ENCODE measurements around the gene FASTK. TPM values are rescaled to one million over a fixed set of nuclear protein-coding genes. Genes with fewer than 3 reads are reported as not detected.
"Not testable (repeated sequence)": the region's sequence is repeated elsewhere in the genome, so short reads cannot be mapped to it uniquely, and the experiment has no call there.

Gene FASTK
- total and polyA plus RNA-seq, 12 donors = 65.0 to 246 (median 77.1) TPM

DNA sequence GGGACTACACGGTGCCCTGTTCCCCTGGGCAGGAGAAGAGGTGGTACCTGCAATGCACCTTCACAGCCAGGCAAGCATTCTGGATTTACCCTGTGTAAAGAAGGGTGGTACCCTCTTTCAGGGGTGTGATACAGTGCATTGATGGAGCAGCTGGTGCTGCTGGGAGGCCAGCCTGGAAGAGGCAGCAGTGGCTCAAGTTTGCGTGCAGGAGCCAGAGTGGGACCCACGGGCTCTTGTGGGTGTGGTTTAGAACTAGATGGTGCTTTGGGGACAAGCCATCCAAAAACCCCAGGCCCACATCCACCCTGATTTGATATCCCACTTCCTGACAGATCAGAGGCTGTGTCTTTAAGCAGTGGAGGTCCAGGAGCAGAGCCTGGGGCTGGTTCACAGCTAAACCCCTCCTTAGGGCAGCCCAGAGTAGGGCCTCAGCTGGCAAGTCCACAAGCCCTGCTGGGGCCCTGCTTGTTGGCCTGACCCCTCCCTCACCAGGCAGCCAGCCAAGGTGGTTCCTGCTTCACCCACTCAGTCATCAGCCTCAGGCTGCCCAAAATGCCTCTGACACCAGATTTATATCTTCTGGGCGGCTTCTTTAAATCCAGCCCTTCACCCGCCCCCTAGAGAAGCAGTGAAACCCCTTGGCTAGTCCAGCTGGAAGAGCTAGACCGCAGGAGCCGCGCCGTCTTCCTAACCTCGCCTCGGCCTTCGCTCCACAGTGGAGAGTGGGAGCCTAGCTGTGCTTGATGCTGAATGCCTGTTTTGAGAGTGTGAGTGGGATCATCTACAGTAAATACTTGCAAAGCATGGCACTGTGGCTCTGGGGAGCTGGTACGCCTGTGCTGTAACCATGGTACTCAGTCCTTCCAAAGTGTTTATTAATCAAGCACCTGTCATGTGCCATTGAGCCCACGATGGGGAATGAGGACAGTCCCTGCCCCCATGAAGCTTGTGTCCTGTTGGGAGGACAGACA is 33.7 kb downstream of the FASTK start:
- no peaks in the 10 kb centered on the region for H3K9me3 ChIP-seq
- H3K27ac ChIP-seq = no peak overlapping the region
- H3K36me3 ChIP-seq = peaks cover 0 to 42% (median 0%) of the 10 kb centered on the region in 9 donors
- intact Hi-C loops (cut with DNase I) = loop anchor here in 1 of 10 donors (10.0 kb wide), 1 partner anchor 58 kb away; no protein-coding TSS in a partner anchor
- TF ChIP-seq, protein P1, sequence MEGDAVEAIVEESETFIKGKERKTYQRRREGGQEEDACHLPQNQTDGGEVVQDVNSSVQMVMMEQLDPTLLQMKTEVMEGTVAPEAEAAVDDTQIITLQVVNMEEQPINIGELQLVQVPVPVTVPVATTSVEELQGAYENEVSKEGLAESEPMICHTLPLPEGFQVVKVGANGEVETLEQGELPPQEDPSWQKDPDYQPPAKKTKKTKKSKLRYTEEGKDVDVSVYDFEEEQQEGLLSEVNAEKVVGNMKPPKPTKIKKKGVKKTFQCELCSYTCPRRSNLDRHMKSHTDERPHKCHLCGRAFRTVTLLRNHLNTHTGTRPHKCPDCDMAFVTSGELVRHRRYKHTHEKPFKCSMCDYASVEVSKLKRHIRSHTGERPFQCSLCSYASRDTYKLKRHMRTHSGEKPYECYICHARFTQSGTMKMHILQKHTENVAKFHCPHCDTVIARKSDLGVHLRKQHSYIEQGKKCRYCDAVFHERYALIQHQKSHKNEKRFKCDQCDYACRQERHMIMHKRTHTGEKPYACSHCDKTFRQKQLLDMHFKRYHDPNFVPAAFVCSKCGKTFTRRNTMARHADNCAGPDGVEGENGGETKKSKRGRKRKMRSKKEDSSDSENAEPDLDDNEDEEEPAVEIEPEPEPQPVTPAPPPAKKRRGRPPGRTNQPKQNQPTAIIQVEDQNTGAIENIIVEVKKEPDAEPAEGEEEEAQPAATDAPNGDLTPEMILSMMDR (IDR thresholded peaks at IDR 0.05) = no peak
- H3K4me1 ChIP-seq = peaks cover 3 to 16% (median 9%) of the 10 kb centered on the region in 9 donors
- H3K27me3 ChIP-seq = peaks cover 0 to 15% (median 0%) of the 10 kb centered on the region in 7 donors
- ATAC-seq (no peak), DNase-seq (no peak)
- H3K4me3 ChIP-seq = no peak overlapping the region
- 63 to 70% methylated on average over 14 of the region's 14 CpGs for WGBS, 2 donors

DNA sequence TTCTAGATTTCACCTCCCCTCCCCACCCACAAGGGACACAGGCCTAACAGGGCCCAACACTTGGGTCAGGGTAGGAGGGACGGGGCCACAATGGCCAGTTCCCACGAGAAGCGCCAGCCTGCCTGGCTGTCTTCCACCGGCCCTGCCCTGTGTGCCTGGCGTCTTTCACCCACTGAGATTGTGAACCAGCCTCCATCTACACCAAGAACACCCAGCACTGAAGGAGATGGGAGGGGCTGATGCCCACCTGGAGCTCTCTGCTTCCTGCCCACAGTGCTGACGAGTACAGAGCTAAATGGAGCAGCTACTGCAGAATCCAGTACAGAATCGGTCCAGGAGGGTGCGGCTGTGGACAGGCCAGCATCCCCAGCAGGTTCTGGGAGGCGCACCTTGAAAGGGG is 34.6 kb downstream of the FASTK start:
- peaks cover 0 to 51% (median 0%) of the 10 kb centered on the region in 9 donors for H3K36me3 ChIP-seq
- intact Hi-C loops (cut with DNase I) = loop anchor here in 1 of 10 donors (10.0 kb wide), 1 partner anchor 59 kb away; no protein-coding TSS in a partner anchor
- ATAC-seq (no peak), DNase-seq (no peak)
- 86 to 90% methylated on average over 9 of the region's 9 CpGs for WGBS, 2 donors
- TF ChIP-seq, protein P1 (IDR thresholded peaks at IDR 0.05) = no peak
- H3K9me3 ChIP-seq = no peaks in the 10 kb centered on the region
- no peak overlapping the region for H3K4me3 ChIP-seq
- peaks cover 1 to 10% (median 4%) of the 10 kb centered on the region in 9 donors for H3K4me1 ChIP-seq
- H3K27ac ChIP-seq = no peak overlapping the region
- peaks cover 0 to 12% (median 0%) of the 10 kb centered on the region in 7 donors for H3K27me3 ChIP-seq

GRCh38 chr7:151045262-151045661 is 35.3 kb downstream of the FASTK start:
- DNase-seq (no peak), ATAC-seq (no peak)
- 85 to 88% methylated on average over 11 of the region's 11 CpGs for WGBS, 2 donors
- TF ChIP-seq, protein P1 (IDR thresholded peaks at IDR 0.05) = no peak
- H3K9me3 ChIP-seq = no peaks in the 10 kb centered on the region
- no peak overlapping the region for H3K4me3 ChIP-seq
- H3K27ac ChIP-seq = no peak overlapping the region
- peaks cover 0 to 52% (median 0%) of the 10 kb centered on the region in 9 donors for H3K36me3 ChIP-seq
- peaks cover 0 to 7% (median 1%) of the 10 kb centered on the region in 9 donors for H3K4me1 ChIP-seq
- H3K27me3 ChIP-seq = peaks cover 0 to 5% (median 0%) of the 10 kb centered on the region in 7 donors
- intact Hi-C loops (cut with DNase I) = loop anchor here in 1 of 10 donors (10.0 kb wide), 1 partner anchor 60 kb away; no protein-coding TSS in a partner anchor

DNA sequence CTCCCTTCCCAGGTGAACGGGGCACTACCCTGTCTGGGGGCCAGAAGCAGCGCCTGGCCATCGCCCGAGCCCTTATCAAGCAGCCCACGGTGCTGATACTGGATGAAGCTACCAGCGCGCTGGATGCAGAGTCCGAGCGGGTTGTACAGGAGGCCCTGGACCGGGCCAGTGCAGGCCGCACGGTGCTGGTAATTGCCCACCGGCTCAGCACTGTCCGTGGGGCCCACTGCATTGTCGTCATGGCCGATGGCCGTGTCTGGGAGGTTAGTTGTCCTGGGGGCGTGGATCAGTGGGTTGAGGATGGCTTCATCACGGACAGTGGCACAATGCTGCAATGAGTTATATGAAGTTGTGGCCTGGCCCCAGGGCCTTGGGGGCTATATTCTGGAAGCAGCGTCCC is 36.6 kb downstream of the FASTK start:
- peaks cover 0 to 52% (median 0%) of the 10 kb centered on the region in 9 donors for H3K36me3 ChIP-seq
- H3K4me3 ChIP-seq = no peak overlapping the region
- DNase-seq (no peak), ATAC-seq (no peak)
- H3K4me1 ChIP-seq = peaks cover 6 to 20% (median 13%) of the 10 kb centered on the region in 9 donors
- no peaks in the 10 kb centered on the region for H3K9me3 ChIP-seq
- intact Hi-C loops (cut with DNase I) = loop anchor here in 1 of 10 donors (10.0 kb wide), 1 partner anchor 61 kb away; no protein-coding TSS in a partner anchor
- no peaks in the 10 kb centered on the region for H3K27me3 ChIP-seq
- WGBS, 2 donors = 94 to 95% methylated on average over 20 of the region's 20 CpGs
- no peak overlapping the region for H3K27ac ChIP-seq
- TF ChIP-seq, protein P1 (IDR thresholded peaks at IDR 0.05) = no peak

- H3K4me1 ChIP-seq = peaks cover 12 to 25% (median 18%) of the 10 kb centered on the region in 9 donors
- ATAC-seq, DNase-seq, H3K27me3 ChIP-seq, H3K4me3 ChIP-seq, H3K9me3 ChIP-seq, H3K27ac ChIP-seq: not testable (repeated sequence)
- H3K36me3 ChIP-seq = peaks cover 0 to 52% (median 0%) of the 10 kb centered on the region in 9 donors
- intact Hi-C loops (cut with DNase I) = loop anchor here in 1 of 10 donors (10.0 kb wide), 1 partner anchor 61 kb away; no protein-coding TSS in a partner anchor
- 87 to 89% methylated on average over 10 of the region's 10 CpGs for WGBS, 2 donors
Measured at GRCh38 chr7:151043449-151043848, 37.2 kb downstream of the FASTK start.
